KMS-11 (cell line): ENCODE results near the gene LAMTOR4.

ENCODE experiments used
- H2AFZ ChIP-seq: fragments of 200-600 bp; sonication (generic); 2 replicates; pipeline ENCODE4 v1.6.1; 2016; ENCODE audit warnings: antibody characterized with exemption, mixed run types, low read depth
- H3K27ac ChIP-seq: fragments of 200-600 bp; sonication (generic); 2 replicates; pipeline ENCODE4 v1.6.1; 2016; ENCODE audit warnings: mild to moderate bottlenecking, mixed run types
- H3K27me3 ChIP-seq: fragments of 200-600 bp; sonication (generic); 2 replicates; pipeline ENCODE4 v1.6.1; 2017; ENCODE audit warnings: mild to moderate bottlenecking, low read depth, mixed run types, moderate library complexity; ENCODE audit not compliant: insufficient read depth
- H3K36me3 ChIP-seq: fragments of 200-600 bp; sonication (generic); 2 replicates; pipeline ENCODE4 v1.6.1; 2017; ENCODE audit warnings: mild to moderate bottlenecking, mixed run types; ENCODE audit not compliant: insufficient read depth
- H3K4me1 ChIP-seq: fragments of 200-600 bp; sonication (generic); 2 replicates; pipeline ENCODE4 v1.6.1; 2016; ENCODE audit warnings: mild to moderate bottlenecking, low read depth, mixed run types; ENCODE audit not compliant: poor library complexity, severe bottlenecking
- H3K4me2 ChIP-seq: fragments of 200-600 bp; sonication (generic); 2 replicates; pipeline ENCODE4 v1.7.0; 2016; ENCODE audit warnings: mild to moderate bottlenecking, mixed run types
- H3K4me3 ChIP-seq: fragments of 200-600 bp; sonication (generic); IDR thresholded peaks from 2 replicates; pipeline ENCODE4 v1.6.1; 2017; ENCODE audit warnings: low read depth, low read length, mixed read lengths; ENCODE audit not compliant: insufficient read depth
- H3K79me2 ChIP-seq: fragments of 200-600 bp; sonication (generic); 2 replicates; pipeline ENCODE4 v1.6.1; 2016; ENCODE audit warnings: low read depth, mixed run types; ENCODE audit not compliant: insufficient read depth
- H3K9ac ChIP-seq: fragments of 200-600 bp; sonication (generic); 2 replicates; pipeline ENCODE4 v1.6.1; 2016; ENCODE audit warnings: mild to moderate bottlenecking, mixed run types
- H4K20me1 ChIP-seq: fragments of 200-600 bp; sonication (generic); 2 replicates; pipeline ENCODE4 v1.6.1; 2016; ENCODE audit warnings: mild to moderate bottlenecking, mixed run types; ENCODE audit not compliant: insufficient read depth
- TF ChIP-seq, protein P1 (sequence below): fragments of 200-600 bp; sonication (generic); conservative IDR thresholded peaks from 2 replicates; pipeline ENCODE4 v1.6.1; 2017; ENCODE audit warnings: low read depth, mild to moderate bottlenecking, antibody characterized with exemption, low read length, moderate library complexity, mixed read lengths

LAMTOR4 gene

GRCh38 chr7:100107890-100108289 lies 40.8 kb upstream of the LAMTOR4 start:
- TF ChIP-seq, protein P1, sequence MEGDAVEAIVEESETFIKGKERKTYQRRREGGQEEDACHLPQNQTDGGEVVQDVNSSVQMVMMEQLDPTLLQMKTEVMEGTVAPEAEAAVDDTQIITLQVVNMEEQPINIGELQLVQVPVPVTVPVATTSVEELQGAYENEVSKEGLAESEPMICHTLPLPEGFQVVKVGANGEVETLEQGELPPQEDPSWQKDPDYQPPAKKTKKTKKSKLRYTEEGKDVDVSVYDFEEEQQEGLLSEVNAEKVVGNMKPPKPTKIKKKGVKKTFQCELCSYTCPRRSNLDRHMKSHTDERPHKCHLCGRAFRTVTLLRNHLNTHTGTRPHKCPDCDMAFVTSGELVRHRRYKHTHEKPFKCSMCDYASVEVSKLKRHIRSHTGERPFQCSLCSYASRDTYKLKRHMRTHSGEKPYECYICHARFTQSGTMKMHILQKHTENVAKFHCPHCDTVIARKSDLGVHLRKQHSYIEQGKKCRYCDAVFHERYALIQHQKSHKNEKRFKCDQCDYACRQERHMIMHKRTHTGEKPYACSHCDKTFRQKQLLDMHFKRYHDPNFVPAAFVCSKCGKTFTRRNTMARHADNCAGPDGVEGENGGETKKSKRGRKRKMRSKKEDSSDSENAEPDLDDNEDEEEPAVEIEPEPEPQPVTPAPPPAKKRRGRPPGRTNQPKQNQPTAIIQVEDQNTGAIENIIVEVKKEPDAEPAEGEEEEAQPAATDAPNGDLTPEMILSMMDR, result no peak
- Histone ChIP-seq H3K79me2 (no peaks in the 10 kb centered on the region), H3K27ac (no peak overlapping the region), H3K27me3 (no peaks in the 10 kb centered on the region), H2AFZ (no peak overlapping the region), H3K4me2 (no peak overlapping the region), H3K4me1 (no peaks in the 10 kb centered on the region), H3K9ac (no peak overlapping the region), H4K20me1 (no peaks in the 10 kb centered on the region), H3K4me3 (no peak overlapping the region), H3K36me3 (no peaks in the 10 kb centered on the region; the same call in 1 of the 2 replicates)

DNA sequence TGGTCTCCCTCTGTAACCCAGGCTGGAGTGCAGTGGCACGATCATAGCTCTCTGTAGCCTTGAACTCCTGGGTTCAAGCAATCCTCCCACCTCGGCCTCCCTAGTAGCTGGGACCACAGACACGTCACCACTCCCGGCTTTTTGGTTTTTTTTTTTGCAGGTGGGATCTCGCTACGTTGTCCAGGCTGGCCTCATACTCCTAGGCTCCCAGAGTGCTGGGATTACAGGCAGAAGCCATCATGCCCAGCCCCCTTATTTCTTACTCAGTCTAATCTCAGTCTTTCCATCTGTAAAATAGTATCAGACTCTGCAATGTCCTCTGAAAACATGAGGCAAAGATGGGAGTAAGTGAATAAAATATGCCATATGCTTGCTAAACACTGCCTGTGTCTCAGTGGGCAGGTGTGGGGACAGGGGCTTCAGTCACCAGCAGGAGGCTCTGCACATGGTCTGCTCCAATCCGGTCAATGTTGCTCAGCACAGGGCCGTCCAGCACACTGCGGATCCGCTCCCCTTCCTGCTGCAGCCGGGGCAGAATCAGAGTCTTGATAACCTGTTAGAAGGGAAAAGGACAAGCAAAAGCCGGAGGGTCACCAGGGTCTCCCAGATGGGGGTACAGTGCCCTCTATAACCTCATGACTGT lies 39.1 kb upstream of the LAMTOR4 start:
- H3K4me2 ChIP-seq, result no peak overlapping the region
- H3K36me3 ChIP-seq, result peaks cover 3% of the 10 kb centered on the region; the same call in 1 of the 2 replicates

DNA sequence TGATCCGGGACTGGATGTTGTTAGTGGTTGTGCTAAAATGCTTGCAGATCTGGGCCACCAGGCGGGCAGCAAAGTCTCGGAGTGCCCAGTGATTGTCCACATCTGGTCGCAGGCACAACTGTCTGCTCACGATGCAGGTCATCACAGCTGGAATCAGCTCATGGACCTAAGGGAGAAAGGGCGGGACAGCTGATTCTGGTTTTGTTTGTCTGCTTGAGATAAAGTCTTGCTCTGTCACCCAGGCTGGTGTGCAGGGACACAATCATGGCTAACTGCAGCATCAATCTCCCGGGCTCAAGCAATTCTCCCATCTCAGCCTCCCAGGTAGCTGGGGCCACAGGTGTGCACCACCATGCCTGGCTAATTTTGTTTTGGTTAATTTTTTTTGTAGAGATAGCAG lies 37.6 kb upstream of the LAMTOR4 start:
- TF ChIP-seq, protein P1, result no peak
- Histone ChIP-seq H3K36me3 (peaks cover 3% of the 10 kb centered on the region; the same call in 1 of the 2 replicates), H3K4me2 (no peak overlapping the region), H3K4me1 (no peaks in the 10 kb centered on the region), H4K20me1 (no peaks in the 10 kb centered on the region), H2AFZ (no peak overlapping the region), H3K27ac (no peak overlapping the region), H3K27me3 (no peaks in the 10 kb centered on the region), H3K9ac (no peak overlapping the region), H3K4me3 (no peak overlapping the region), H3K79me2 (no peaks in the 10 kb centered on the region)

More for the DNA sequence above, 39.1 kb upstream of the LAMTOR4 start:
- H3K4me1 ChIP-seq, result no peaks in the 10 kb centered on the region
- TF ChIP-seq, protein P1, result no peak
- H3K27ac ChIP-seq, result no peak overlapping the region
- H3K27me3 ChIP-seq, result no peaks in the 10 kb centered on the region
- H3K4me3 ChIP-seq, result no peak overlapping the region
- no peaks in the 10 kb centered on the region for H4K20me1 ChIP-seq
- no peak overlapping the region for H3K9ac ChIP-seq
- no peak overlapping the region for H2AFZ ChIP-seq
- H3K79me2 ChIP-seq, result no peaks in the 10 kb centered on the region

GRCh38 chr7:100111914-100112313 lies 36.8 kb upstream of the LAMTOR4 start:
- TF ChIP-seq, protein P1, result no peak
- Histone ChIP-seq H3K4me2 (no peak overlapping the region), H3K4me1 (no peaks in the 10 kb centered on the region), H4K20me1 (no peaks in the 10 kb centered on the region), H2AFZ (no peak overlapping the region), H3K27ac (no peak overlapping the region), H3K27me3 (no peaks in the 10 kb centered on the region), H3K9ac (no peak overlapping the region), H3K79me2 (no peaks in the 10 kb centered on the region), H3K36me3 (peaks cover 3% of the 10 kb centered on the region; the same call in 1 of the 2 replicates), H3K4me3 (no peak overlapping the region)
